Superior temporal gyrus (tissue), 1 donor: ENCODE measurements around the gene PRDM11.

Experiments used
- DNase-seq: peaks from one replicate; pipeline ENCODE4 v3.0.0-alpha.2; 2016; ENCODE audit errors: extremely low spot score

The PRDM11 gene

DNA sequence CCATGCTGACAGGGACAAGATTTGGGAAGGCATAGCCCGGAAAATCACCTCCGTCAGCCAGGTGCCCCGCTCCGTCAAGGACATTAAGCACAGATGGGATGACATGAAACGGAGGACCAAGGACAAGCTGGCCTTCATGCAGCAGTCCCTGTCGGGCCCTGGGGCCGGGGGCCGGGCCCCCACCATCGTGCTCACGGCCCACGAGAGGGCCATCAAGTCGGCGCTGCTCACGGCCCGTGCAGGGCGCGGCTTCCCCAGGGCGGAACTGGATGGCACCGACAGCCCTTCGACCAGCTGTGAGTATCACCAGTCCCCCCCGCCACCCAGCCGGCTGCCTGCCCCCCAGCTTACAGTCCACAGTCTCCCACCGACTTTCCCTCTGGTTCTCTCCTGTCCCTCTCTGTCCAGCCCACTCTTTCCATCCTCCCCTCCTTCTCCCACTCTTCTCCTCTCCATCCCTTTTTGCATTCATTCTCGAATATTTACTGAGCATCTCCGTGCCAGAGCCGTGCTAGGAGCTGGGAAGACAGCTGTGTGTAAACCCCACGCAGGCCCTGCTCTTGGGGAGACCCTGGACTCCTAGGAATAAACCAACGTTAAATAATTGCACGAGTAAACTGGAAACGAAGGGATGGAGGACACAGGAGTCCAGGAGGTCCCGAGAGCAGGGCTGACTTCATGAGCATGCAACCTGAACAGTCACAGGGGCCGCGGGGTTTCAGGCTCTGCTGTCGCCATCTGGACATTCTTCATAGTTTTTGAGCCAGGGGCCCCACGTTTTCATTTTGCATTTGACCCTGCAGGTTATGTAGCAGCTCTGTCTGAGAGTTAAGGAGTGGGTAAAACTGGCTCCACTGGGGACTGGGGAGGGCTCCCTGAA is 62.8 kb downstream of the PRDM11 start:
- DNase-seq = no peak

DNA sequence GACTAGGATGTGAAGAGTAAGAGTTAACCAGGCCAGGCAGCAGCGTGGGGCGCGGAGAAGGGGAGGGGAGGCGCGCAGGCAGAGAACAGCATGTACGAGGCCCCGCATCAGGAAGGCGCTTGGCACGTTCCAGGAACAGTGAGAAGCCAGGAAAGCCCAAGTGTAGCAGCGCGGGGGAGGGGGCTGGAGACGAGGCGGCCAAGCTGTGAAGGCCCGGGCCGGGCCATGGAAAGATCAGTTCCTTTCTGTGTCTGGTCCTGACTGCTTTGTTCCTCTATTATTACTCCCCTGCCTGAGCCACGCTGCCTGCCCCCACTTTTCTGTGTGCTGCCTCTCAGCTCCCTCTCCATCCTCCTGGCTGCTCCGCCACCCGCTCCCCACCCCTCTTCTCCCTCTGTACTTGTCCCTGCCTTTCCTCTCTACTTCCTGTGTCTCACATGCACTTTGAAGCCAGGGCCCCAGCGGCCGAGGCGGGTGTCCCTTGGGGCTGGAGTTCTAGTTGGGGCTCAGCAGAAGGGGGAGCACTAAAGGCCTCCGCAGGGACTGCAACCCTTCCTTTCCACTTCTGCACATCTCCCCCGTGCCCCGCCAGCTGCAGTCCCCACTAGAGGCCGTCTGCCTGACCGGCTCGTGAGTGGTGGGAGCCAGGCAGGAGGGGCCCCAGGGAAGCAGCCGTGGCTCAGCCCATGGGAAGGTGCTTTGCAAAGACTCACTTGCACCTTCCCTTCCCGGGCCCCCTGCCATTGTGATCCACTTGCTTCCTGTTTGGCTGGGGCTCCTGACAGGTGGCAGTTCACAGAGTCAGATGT is 63.7 kb downstream of the PRDM11 start:
- peak; percentile 58 for DNase-seq

DNA sequence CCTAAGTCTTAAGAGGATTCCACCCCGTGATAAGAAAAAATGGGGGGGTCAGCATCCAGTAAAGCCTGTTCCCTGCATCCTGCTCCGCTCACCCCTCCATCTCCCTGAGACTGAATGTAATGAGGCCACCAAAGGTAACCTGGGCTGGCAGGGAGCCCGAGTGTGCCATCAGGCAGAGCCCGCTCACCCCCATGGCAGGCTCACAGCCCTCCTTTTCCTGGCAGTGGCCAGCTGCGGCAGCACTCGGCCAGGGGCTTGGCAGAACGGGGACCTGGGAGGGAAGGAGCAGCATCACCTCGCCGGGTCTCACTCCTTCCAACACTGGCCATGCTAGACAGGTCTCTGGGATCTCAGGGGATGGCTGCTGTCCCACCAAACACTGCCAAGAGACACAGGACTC is 64.4 kb downstream of the PRDM11 start:
- no peak for DNase-seq

DNA sequence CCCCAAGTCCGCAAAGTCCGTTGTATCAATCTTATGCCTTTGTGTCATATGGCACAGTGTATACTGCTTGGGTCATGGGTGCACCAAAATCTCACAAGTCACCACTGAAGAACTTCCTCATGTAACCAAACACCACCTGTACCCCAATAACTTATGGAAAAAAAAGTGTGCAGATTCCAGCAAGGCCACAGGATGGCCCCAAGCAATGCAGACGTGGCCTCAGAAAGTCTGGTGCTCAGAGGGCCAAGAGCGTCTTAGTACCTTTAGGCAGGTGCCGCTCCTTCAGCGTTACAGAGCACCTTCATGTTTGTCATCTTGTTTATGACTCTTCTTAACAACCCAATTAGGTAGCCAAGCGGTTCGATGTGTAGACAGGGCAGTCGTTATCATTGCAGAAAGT is 65.3 kb downstream of the PRDM11 start:
- DNase-seq = no peak

DNA sequence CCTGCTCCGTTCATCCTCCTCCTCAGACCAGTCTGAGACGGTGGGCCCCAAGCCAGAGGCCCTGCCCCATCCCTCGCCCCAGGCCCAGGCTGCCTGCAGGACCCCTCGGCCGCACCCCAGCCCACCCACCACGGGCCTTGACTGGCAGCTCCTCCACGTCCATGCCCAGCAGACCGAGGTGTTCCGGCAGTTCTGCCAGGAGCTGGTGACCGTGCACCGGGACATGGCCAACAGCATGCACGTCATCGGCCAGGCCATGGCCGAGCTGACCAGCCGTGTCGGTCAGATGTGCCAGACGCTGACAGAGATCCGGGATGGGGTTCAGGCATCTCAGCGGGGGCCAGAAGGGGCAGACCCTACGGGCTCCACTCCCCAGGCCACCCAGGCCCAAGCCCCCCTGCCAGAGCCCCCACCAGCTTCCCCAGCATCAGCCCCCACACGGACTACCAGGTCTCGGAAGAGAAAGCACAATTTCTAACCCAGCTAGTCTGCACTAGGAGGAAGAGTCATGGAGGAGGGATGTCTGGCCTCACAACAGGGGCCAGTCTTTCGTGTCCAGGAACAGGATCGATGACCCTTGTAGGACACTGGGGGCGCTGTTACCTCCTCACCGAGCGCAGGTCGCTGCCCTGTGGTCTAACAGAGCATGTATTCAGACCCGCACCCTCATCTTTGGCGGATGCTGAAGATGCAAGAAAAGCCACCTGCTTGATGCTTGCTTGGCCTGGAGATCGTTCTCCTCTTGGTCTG is 66.3 kb downstream of the PRDM11 start:
- no peak for DNase-seq

DNA sequence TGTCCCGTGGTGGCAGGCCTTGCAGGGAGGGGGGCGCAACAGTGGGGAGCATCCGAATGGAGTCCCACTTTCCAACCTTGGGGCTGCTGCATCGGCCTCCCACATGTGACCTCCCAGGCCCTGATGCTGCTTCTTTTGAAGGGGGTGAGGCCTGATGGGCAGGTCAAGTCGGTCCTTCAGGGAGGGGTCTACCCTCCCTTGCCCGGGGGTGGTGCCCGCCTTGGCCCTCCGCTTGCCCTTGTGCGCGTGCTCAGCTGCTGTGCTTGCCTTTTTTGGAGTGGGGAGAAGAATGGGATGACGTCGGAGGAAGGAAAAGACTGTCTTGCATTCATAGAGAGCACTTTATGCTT is 66.9 kb downstream of the PRDM11 start:
- DNase-seq = no peak

DNA sequence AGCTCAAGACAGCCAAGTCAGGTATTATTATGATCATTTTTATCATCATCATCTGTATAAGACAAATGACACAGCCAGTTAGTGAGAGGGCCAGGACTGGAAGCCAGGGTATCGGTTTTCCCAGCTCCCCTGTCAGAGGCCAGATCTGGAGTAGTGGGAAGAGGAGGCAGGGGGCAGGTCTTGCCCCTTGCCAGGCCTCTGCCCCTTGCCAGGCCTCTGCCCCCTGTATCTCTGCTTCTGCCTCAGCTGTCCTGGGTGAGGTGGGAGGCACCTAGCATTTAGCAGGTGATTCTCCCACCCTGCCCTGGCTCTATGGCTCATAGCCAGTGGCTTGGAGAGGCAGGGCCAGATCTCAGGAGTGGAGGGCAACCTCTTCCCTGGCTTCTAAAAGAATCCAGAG is 67.3 kb downstream of the PRDM11 start:
- DNase-seq = no peak

DNA sequence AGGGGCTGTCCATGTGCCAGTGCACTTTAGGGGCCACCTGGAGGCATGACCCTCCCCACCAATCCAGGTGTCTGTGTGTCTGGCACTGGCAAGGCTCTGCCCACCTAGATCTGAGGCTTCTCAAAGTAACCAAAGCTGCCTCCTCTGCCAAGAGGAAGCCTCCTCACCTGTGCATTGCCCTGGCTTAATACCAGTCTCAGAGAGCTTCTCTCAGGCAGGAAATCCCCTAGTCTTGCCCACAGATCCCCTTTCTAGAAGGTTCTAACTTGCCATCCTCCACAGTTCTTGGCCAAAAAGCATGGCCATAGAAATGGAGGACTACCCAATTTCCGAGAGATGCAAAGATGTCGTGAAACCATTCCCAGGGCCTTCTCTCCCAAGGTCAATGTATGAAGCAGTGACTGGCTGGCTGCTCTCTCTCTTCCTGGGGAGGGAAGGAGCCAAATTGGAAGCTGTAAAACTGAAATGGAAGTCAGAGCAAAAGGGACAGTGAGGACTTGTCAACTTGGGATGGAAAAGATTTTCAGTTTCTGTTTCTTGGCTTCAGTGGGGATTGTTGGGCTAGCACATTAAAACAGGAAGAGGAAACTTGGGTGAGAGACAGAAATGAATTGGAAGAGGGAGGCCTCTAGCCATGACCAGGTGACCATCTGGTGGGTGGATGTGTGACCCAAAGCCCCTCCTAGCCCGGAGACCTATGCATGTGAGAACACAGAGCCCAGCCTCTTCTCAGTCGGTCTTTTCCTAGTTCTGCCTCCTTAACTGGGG is 68.8 kb downstream of the PRDM11 start:
- DNase-seq = no peak

DNA sequence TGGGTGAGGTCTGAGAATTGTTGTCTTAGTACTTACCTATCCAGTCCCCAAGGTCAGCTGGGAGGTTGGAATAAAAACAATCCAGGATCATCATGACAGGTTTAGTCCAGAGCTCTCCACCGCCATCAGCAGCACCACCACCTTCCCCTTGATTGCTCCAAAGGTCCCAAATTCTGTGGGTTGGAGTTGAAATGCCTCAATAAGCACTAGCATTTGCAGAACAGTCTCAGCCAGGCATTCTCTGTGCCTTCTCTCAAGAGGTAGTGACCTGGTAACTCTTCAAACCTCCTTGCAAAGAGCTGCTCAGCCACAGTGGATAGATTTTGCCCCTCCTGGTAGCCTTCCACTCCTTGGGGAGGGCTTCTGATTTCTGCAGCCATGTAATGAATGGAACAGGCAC is 69.6 kb downstream of the PRDM11 start:
- DNase-seq = no peak

DNA sequence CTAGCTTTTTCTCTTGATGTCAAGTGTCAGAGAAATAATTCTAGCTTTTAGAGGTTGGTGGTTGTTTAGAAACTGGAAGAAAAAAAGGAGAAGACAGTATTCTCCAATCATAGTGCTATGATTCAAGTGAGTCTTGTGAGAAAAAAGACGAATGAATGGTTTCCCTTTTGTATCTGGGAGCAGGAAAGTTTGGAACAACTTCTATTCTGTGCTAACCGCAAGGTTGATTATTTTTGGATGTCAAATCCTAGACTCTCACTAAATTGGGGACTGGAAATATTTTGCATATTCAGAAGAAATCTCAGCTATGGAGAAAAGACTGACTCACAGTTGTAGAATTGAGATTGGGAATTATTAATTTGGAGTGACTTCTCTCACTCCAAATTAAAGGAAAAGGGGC is 70.5 kb downstream of the PRDM11 start:
- no peak for DNase-seq

DNA sequence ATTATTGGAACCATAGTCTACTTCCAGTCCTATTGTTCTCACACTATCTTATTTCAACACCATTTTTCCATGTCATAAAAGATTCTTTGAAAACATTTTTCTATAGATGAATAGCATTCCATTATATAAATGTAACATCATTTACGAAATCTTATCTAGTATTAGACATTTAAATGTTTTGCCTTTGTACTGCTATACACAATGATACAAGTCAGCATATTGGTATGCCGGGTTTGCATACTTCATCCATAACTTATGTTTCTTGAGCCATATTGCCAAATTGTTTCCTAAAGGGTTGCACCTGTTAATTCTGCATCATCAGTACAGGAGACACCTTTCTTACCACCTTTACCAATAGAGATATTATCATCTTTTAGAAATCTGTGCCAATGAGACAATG is 71.6 kb downstream of the PRDM11 start:
- DNase-seq = no peak

DNA sequence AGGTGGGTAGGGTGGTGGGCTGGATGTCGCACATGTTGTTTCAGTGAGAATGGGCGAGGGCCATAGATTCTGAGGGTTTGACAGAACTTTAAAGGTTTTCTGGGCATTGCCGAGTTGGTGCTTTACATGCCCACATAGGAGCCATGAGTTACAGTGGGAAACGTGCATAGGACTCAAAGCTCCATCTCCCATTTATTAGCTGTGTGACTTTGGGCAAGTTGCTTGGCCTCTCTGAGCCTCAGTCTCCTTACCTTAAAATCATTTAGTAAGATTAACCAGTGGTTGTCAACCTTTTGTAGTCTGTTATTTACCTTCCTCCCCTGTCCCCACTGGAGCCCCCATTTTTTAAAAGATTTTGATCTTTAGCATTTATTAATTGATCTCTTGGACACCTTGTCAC is 72.3 kb downstream of the PRDM11 start:
- DNase-seq = no peak

DNA sequence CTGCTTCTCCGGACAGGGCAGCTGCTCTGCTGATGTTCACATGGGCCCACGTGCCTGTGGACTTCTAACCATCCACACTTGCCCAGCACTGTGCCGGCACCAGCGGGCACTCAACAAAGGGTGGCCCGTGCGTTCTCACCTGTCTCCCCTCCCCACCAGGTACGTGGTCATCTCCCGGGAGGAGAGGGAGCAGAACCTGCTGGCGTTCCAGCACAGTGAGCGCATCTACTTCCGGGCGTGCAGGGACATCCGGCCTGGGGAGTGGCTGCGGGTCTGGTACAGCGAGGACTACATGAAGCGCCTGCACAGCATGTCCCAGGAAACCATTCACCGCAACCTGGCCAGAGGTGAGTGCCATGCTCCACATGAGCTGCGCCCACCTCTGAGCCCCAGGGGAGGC is 73.0 kb downstream of the PRDM11 start:
- DNase-seq = no peak

DNA sequence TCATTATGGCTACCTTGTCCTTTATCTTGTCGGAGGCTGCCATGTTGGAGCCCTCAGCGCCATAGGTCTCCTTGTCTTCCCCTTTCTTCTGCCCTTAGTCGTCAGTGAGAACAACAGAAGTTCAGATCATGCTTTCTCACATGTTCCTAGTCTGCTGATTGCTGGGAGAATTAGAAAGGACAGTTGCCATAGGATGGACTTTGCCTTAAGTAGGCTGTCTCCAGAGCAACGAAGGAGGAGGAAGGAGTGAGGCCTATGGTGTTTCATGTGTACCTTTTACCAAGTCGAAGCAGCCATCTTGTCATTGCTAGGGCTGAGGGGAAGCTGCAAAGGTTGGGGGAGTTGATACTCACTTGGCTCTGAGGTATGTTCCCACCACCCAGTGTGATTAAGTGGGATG is 77.1 kb downstream of the PRDM11 start:
- DNase-seq = no peak

DNA sequence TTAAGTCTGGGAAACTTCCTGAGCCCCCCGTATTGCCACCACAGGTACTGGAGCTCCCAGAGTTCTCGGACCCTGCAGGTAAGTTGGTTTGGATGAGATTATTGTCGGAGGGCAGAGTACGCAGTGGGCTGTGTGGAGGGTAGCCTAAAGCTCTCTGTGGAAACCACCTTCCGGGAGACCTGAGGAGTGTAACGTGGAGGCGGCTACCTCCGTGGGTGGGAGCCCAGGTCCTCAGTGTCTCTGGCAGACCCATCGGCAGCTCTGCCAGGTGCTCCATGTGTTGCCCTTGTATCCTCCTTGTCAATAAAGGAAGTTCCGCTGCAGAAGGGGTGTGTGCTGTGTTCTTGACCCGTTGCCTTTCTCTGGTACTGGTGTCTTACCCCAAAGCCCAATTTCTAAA is 78.3 kb downstream of the PRDM11 start:
- DNase-seq = no peak

DNA sequence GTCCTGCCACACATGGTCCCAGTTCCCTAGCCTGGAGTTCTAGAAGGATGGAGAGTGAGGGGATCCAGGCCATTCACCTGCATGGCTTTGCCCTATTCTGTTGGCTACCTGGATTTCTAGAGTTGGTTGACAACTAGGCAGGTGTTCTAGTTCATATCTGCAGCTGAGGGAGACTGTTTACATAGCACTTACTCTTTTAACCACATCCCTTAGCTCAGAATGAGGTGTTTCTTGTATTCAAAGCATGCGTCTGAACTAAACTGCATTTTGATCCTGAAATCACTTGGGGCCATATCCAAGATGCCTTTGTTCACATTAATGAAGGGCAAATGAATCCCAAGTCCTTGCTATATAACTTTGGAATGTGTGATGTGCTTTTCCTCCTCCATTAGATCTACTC is 78.8 kb downstream of the PRDM11 start:
- DNase-seq = no peak

DNA sequence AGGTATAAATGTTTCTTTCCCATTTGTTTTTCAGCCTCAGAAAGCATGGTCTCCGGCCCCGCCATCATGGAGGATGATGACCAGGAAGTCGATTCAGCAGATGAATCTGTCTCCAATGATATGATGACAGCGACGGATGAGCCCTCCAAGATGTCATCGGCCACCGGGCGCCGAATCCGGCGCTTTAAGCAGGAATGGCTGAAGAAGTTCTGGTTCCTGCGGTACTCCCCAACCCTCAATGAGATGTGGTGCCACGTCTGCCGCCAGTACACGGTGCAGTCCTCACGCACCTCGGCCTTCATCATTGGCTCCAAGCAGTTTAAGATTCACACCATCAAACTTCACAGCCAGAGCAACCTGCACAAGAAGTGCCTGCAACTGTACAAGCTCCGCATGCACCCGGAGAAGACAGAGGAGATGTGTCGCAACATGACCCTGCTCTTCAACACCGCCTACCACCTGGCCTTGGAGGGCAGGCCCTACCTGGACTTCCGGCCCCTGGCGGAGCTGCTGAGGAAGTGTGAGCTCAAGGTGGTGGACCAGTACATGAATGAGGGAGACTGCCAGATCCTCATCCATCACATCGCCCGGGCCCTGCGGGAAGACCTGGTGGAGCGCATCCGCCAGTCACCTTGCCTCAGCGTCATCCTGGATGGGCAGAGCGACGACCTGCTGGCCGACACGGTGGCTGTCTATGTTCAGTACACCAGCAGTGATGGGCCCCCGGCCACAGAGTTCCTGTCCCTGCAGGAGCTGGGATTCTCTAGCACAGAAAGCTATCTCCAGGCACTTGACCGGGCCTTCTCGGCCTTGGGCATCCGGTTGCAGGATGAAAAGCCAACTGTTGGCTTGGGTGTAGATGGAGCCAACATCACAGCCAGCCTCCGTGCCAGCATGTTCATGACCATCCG is 79.8 kb downstream of the PRDM11 start:
- no peak for DNase-seq

DNA sequence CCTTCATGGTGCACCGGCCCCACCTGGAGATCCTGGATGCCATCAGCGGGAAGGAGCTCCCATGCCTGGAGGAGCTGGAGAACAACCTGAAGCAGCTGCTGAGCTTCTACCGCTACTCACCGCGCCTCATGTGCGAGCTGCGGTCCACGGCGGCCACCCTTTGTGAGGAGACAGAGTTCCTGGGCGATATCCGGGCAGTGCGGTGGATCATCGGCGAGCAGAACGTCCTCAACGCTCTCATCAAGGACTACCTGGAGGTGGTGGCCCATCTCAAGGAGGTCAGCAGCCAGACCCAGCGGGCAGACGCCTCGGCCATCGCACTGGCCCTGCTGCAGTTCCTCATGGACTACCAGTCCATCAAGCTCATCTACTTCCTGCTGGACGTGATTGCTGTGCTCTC is 80.5 kb downstream of the PRDM11 start:
- no peak for DNase-seq

DNA sequence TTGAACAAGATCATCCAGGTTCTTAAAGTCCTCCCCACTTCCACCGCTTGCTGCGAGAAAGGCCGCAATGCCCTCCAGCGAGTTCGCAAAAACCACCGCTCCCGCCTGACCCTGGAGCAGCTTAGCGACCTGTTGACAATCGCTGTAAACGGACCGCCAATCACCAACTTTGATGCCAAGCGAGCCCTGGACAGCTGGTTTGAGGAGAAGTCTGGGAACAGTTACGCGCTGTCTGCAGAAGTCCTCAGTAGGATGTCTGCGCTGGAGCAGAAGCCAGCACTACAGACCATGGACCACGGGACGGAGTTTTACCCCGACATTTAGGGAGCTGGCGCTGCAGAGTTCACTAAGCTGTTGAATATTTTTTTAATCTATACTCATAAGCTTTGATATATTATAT is 81.4 kb downstream of the PRDM11 start:
- DNase-seq = no peak

DNA sequence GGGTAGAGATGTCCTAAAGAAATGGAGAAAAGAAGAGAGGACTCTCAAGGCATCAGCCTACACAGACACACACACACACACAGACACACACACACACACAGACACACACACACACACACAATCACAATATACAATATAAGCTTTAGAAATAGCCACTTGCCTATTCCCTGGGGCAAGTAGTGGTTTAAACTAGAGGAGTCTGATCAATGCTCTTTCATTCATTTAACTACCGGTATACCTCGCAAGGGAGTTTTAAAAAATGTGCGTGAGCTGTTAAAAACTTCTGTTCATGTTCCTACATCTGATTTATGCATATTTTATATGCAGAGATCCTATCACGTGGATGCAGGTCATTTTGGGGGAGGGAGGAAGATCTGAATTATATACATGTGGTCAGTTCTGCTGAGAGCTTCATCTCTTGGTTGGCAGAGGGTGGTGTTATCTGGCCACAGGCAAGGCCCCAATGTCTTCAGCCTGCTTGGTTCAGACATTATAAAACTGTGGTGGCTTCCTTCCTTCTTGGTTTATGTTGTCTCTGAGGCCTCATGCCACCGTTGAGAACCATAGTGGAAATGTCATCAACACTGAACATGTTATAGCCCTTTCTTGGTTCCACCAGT is 83.1 kb downstream of the PRDM11 start:
- no peak for DNase-seq
